ENCODE data around the gene HPS3. TPM values are rescaled to one million over a fixed set of nuclear protein-coding genes. Genes with fewer than 3 reads are reported as not detected.

HPS3 gene
- polyA plus RNA-seq, 1 donor from 2014 or later, result 17.1 TPM

- H3K4me2 ChIP-seq (ENCODE audit: low read length), result no peak overlapping the region
- peaks cover 7% of the 10 kb centered on the region for H3K9me3 ChIP-seq (ENCODE audit: low read length)
- no peak overlapping the region for H3K9ac ChIP-seq (ENCODE audit: low read length)
- no peaks in the 10 kb centered on the region for H3F3A ChIP-seq (ENCODE audit: insufficient read depth, low read length, poor library complexity, severe bottlenecking)
- H3K4me3 ChIP-seq (ENCODE audit: low read length), result no peak overlapping the region
- TF ChIP-seq MXI1 (conservative IDR thresholded peaks at IDR 0.05; ENCODE audit: poor library complexity, severe bottlenecking) (no peak), EP300 (conservative IDR thresholded peaks at IDR 0.05; ENCODE audit: poor library complexity, severe bottlenecking) (no peak), EZH2 (IDR thresholded peaks at IDR 0.05; ENCODE audit: borderline replicate concordance, insufficient read depth, low read length, poor library complexity, severe bottlenecking) (no peak), POLR2AphosphoS5 (IDR thresholded peaks at IDR 0.05) (no peak), SMC3 (conservative IDR thresholded peaks at IDR 0.05; ENCODE audit: poor library complexity) (no peak), REST (IDR thresholded peaks at IDR 0.05; ENCODE audit: borderline replicate concordance) (no peak), TAF1 (IDR thresholded peaks at IDR 0.05; ENCODE audit: low read depth) (no peak), RAD21 (conservative IDR thresholded peaks at IDR 0.05) (no peak)
- TF ChIP-seq, protein P1, sequence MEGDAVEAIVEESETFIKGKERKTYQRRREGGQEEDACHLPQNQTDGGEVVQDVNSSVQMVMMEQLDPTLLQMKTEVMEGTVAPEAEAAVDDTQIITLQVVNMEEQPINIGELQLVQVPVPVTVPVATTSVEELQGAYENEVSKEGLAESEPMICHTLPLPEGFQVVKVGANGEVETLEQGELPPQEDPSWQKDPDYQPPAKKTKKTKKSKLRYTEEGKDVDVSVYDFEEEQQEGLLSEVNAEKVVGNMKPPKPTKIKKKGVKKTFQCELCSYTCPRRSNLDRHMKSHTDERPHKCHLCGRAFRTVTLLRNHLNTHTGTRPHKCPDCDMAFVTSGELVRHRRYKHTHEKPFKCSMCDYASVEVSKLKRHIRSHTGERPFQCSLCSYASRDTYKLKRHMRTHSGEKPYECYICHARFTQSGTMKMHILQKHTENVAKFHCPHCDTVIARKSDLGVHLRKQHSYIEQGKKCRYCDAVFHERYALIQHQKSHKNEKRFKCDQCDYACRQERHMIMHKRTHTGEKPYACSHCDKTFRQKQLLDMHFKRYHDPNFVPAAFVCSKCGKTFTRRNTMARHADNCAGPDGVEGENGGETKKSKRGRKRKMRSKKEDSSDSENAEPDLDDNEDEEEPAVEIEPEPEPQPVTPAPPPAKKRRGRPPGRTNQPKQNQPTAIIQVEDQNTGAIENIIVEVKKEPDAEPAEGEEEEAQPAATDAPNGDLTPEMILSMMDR (IDR thresholded peaks at IDR 0.05; ENCODE audit: poor library complexity, severe bottlenecking), result no peak
- peaks cover 9% of the 10 kb centered on the region for H3K36me3 ChIP-seq (ENCODE audit: insufficient read depth, low read length)
- H3K79me2 ChIP-seq (replicated peaks; ENCODE audit: insufficient read depth, low read length), result no peaks in the 10 kb centered on the region
- H3K27me3 ChIP-seq (ENCODE audit: insufficient read depth, low read depth, low read length), result no peaks in the 10 kb centered on the region
- no peak overlapping the region for H2AFZ ChIP-seq (ENCODE audit: low read depth, low read length)
- no peak overlapping the region for H3K27ac ChIP-seq (ENCODE audit: low read length)
- H3K9me2 ChIP-seq (ENCODE audit: insufficient read depth, low read length), result no peaks in the 10 kb centered on the region
- no peaks in the 10 kb centered on the region for H4K20me1 ChIP-seq (ENCODE audit: insufficient read depth)
Measured at GRCh38 chr3:149174901-149175300, 45.5 kb downstream of the HPS3 start.

DNA sequence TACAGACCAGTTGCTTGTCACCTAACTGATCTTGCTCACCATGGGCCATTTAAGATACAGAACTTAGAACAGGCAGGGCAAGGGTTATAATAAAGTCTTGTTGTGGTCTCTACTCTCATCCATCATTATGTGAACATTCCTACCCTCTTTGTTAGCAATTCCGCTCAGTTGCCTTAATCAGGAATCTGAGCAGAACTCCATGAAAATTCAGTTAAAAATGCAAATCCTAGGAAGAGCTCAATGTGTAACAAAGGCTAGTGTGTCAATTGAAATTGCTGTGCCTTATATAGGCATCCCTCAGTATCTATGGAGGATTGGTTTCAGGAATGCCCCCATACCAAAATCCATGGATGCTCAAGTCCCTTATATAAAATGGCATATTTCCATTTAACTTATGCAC lies 47.7 kb downstream of the HPS3 start:
- Histone ChIP-seq H3K9me3 (ENCODE audit: low read length) (peaks cover 7% of the 10 kb centered on the region), H4K20me1 (ENCODE audit: insufficient read depth) (no peaks in the 10 kb centered on the region), H3K9me2 (ENCODE audit: insufficient read depth, low read length) (no peaks in the 10 kb centered on the region), H3K4me3 (ENCODE audit: low read length) (no peak overlapping the region), H3K79me2 (replicated peaks; ENCODE audit: insufficient read depth, low read length) (no peaks in the 10 kb centered on the region), H3K27ac (ENCODE audit: low read length) (no peak overlapping the region), H3K27me3 (ENCODE audit: insufficient read depth, low read depth, low read length) (no peaks in the 10 kb centered on the region), H3F3A (ENCODE audit: insufficient read depth, low read length, poor library complexity, severe bottlenecking) (no peaks in the 10 kb centered on the region), H3K36me3 (ENCODE audit: insufficient read depth, low read length) (peaks cover 4% of the 10 kb centered on the region), H2AFZ (ENCODE audit: low read depth, low read length) (no peak overlapping the region), H3K4me2 (ENCODE audit: low read length) (no peak overlapping the region), H3K9ac (ENCODE audit: low read length) (no peak overlapping the region)
- TF ChIP-seq TAF1 (IDR thresholded peaks at IDR 0.05; ENCODE audit: low read depth), result no peak
- TF ChIP-seq EZH2 (IDR thresholded peaks at IDR 0.05; ENCODE audit: borderline replicate concordance, insufficient read depth, low read length, poor library complexity, severe bottlenecking), result no peak
- no peak for TF ChIP-seq REST (IDR thresholded peaks at IDR 0.05; ENCODE audit: borderline replicate concordance)
- TF ChIP-seq EP300 (conservative IDR thresholded peaks at IDR 0.05; ENCODE audit: poor library complexity, severe bottlenecking), result no peak
- TF ChIP-seq MXI1 (conservative IDR thresholded peaks at IDR 0.05; ENCODE audit: poor library complexity, severe bottlenecking), result no peak
- TF ChIP-seq, protein P1 (IDR thresholded peaks at IDR 0.05; ENCODE audit: poor library complexity, severe bottlenecking), result no peak
- TF ChIP-seq SMC3 (conservative IDR thresholded peaks at IDR 0.05; ENCODE audit: poor library complexity), result no peak
- TF ChIP-seq RAD21 (conservative IDR thresholded peaks at IDR 0.05), result no peak
- no peak for TF ChIP-seq POLR2AphosphoS5 (IDR thresholded peaks at IDR 0.05)
